ENCODE results near the gene RFLNA.

DNA sequence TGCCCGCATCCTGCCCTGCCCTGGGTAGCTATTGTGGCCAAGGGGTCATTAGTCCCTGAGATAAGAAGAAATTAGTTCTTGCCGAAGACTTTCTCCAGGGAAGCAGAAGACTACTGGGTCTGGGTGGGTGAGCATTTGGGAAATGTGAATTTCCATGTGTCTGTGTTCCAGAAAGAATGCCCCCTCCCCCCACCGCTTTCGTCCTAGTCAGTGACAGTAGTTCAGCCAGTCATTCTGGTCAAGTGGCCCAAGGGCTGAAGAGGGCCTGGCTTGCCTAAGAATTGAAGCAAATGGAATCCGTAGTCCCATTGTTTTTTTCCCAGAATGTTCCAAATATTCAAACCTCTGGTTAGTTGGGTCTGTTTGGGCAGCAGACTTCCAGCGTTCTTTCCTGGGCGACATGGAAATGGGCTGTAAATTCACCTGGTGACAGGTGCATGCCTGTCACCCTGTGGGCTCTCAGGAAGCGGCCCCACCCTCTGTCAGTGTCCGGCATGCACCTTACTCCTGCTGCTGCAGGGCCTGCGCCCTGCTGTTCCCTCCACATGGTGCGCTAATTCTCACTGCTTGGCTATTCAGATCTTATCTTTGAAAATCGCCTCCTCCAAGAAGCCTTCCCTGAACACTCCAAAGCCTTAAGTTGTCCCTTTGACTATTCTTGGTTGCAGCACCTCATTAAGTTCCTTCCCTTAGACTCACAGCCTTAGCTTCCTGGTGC, 1.4 kb upstream of the RFLNA start:
- no peak for TF ChIP-seq CTCF (IDR thresholded peaks at IDR 0.05)
- TF ChIP-seq POLR2AphosphoS5 (IDR thresholded peaks at IDR 0.05), result no peak
- no peak for TF ChIP-seq POLR2A (IDR thresholded peaks at IDR 0.05)
- TF ChIP-seq EP300 (IDR thresholded peaks at IDR 0.05), result no peak
